HG03175 (cell line): ENCODE results near the gene TNFAIP8L2.
"Not testable (repeated sequence)": the region's sequence is repeated elsewhere in the genome, so short reads cannot be mapped to it uniquely, and the experiment has no call there.

ENCODE experiments used
- ATAC-seq: cut with Tn5 transposase; IDR thresholded peaks from one replicate; pipeline ENCODE4 v1.9.1; 2021; ENCODE audit warnings: mild to moderate bottlenecking, moderate library complexity; ENCODE audit not compliant: unreplicated experiment

The TNFAIP8L2 gene

DNA sequence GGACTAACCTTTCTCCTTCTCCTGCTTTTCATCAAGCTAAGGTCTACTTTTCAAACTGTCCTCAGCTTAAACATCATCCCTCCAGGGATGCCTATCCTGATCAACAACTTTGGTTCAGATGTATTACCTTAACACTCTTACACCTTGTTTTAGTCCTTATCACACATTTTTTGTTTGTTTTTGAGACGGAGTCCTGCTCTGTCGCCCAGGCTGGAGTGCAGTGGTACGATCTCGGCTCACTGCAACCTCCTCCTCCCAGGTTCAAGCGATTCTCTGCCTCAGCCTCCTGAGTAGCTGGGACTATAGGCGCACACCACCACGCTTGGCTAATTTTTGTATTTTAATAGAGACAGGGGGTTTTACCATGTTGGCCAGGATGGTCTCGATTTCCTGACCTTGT lies 32.2 kb downstream of the TNFAIP8L2 start:
- not testable (repeated sequence) for ATAC-seq

DNA sequence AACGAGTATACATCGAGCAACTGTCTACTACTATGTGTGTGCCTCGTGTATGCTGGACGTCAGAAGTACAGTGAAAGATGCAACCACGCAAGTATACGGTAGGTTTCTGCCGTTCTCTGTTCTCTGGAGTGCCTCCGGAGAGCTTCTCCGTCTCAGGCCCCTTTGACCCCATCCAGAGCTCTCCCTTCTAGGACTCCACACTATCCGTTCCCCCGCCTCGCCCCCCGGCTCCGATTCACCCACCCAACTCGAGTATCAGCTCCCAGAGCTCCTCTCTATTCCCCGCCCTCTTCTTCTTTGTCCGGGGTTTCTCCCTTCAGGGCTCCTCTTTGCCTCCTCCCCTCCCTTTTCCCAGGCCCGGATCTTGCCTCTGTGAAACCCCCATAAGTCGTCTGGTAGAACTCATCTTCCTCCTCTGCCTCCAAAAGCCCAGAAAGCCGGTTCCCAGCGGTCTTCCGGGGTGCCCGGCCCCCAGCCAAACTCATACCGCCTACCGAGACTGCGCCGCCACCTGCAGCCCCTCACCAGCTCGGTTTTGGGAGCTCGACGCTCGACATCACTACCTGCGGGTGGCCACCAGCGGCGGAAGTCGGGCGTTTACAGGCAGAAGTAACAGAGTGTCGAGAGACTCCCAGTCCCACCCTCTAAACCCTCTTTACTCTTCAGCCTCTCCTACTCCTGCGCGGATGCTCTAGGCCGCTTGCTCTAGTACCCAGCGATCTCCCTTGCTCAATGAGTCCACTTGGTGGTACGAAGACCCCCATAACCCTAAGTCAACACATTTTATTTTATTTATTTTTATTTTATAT lies 33.4 kb downstream of the TNFAIP8L2 start, which contains the start of gene VPS72:
Gene VPS72 (minus strand): TSS at position 561 of the 809 bp plus-strand sequence. CDS start 76 bp downstream, at position 485.
- ATAC-seq: peak; percentile 89

GRCh38 chr1:151192047-151192446 lies 35.6 kb downstream of the TNFAIP8L2 start:
- no peak for ATAC-seq

DNA sequence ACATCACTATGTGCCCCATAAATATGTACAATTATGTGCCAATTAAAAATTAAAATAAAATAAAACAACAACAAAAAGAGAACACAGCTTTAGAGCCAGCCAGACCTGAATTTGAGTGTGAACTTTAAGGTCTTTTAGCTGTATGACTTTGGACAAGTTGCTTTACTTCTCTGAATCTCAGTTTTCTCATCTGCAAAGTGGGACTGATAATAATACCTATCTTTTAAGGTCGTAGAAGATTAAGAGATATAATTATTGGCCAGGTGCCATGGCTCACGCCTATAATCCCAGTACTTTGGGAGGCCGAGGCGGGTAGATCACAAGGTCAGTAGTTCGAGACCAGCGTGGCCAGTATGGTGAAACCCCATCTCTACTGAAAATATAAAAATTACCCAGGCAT lies 36.9 kb downstream of the TNFAIP8L2 start:
- ATAC-seq: no peak

- no peak for ATAC-seq
These were observed 37.4 kb downstream of the TNFAIP8L2 start for GRCh38 chr1:151193856-151194255.

GRCh38 chr1:151194894-151195594 lies 38.6 kb downstream of the TNFAIP8L2 start:
- not testable (repeated sequence) for ATAC-seq

- ATAC-seq: no peak
These were observed 39.9 kb downstream of the TNFAIP8L2 start for GRCh38 chr1:151196292-151196800.

DNA sequence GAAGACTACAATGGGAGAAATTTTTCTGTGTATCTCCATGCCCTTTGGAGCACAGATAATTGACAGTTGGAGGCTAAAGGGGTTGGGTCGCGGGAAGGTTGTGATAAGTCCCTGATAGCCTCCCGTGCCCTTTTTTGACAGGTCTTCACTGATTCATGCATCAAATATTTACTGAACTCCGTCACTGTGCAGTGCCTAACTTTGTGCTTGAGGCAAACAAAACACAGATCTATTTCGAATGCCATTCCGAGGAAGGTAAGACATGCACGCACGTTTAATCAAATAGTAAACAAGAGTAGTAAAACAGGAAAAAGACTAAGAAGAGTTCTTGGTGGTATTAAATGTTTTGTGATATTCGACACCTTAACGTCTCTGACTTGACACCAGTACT lies 41.4 kb downstream of the TNFAIP8L2 start:
- ATAC-seq: no peak

DNA sequence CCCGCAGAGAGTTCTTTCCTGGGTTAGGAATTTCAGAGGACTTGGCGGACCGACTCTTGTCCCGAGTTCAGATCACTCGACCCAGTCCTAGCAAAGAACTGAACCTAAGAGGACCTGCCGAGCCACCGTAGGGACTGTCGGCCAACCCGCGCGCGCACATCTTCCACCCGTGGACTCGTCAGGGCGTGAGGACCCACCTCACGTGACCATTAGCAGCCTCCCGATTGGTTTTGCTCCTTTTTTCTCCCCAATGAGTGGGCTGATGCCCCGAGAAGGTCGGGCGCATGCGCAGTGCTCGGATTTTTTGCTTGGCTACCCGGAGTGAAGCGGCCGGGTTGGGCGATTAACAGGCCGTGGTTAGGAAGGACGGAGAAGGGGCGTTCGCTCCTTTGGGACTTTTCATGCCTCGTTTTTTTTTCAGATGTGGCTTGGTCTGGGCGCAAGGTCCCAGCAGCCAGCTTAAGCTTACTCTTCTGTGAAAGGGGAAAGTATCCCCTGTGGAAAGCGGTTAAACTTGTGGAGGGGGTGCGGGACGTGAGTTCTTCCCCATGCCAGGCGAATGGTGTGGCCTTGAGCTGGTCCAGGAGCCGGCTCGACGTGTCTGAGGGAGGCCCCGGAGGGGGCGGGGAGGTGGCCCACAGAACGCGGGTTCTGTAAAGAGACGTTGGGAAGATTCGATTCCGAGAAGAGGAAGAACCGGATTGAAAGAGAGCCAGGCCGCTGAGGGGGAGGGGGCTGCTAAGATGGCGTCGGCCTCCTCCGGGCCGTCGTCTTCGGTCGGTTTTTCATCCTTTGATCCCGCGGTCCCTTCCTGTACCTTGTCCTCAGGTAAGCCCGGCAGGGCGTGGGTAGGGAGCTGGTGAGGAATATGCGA lies 42.0 kb downstream of the TNFAIP8L2 start, which contains the start of gene PIP5K1A:
Gene PIP5K1A (plus strand): TSS at position 299 of the 874 bp plus-strand sequence. CDS start 445 bp downstream, at position 744.
- ATAC-seq: peak; percentile 82

DNA sequence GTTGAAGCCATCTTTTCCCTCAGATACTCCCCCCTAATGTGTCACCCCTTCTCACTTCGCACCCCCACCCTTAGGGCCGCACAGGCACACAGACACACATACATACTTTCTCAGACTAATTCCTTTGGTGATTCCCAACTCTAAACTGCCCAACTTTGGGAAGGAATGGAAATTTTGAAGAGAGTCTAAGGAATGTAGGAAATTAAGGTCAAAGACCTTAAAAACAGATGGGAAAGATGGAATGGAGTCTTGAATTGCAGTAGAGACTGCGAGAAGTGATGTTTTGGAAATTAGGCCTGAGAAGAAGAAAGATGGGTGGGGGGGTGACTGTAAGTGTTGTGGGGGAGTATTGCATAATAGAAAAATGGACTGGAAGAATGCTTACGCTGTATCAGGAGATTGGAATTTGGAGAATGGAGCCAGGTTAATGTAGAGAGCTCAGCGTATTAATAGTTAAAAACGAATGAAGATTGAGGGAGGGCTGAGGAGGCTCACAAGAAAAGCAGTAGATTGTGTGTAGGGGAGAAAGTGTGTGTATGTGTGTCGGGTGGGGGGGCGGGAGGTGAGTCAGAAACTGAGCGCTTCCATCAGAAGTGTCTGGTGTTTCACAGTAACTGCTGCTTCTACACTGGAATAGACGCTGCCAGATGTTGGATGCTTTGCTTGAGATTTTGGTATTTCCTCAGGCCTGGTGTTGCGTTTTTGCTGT lies 43.6 kb downstream of the TNFAIP8L2 start:
- ATAC-seq: no peak

DNA sequence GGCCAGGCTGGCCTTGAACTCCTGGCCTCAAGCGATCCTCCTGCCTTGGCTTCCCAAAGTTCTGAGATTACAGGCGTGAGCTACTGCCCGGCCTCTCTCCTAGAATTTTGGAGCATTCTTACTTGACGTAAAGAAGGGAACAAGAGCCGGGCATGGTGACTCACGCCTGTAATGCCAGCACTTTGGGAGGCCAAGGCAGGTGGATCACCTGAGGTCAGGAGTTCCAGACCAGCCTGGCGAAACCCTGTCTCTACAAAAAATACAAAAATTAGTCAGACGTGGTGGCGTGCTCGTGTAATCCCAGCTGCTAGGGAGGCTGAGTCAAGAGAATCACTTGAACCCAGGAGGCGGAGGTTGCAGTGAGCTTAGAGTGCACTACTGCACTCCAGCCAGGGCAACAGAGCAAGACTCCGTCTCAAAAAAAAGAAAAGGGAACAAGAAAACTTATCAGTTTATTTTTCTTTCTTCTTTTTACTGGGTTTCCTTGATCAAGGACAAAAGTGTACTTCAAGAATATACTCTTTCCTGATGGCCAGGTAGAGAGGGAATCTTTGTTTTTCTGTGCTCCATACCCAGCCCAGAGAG lies 49.0 kb downstream of the TNFAIP8L2 start:
- not testable (repeated sequence) for ATAC-seq
